Measurements from ENCODE around the gene PHOSPHO2.
"Not testable (repeated sequence)": the region's sequence is repeated elsewhere in the genome, so short reads cannot be mapped to it uniquely, and the experiment has no call there.

PHOSPHO2 gene

DNA sequence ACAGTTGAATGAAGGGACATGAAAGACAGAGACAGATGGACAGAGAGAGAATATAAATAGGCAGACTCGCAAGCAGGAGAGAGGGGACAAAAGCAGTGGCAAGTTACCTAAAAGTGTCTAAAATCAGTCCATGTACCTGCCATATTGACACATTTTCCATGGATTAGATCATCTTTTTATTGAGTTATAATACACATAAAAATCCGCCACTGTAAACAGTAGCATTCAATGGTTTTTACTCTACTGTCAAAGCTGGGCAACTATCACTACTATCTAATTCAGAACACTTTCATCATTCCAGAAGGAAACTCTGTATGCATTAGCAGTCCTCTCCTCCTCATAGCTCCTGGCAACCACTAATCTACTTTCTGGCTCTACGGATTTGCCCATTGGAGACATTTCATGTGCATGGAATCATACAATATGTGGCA, 10.1 kb upstream of the PHOSPHO2 start:
- DNase-seq: no peak

DNA sequence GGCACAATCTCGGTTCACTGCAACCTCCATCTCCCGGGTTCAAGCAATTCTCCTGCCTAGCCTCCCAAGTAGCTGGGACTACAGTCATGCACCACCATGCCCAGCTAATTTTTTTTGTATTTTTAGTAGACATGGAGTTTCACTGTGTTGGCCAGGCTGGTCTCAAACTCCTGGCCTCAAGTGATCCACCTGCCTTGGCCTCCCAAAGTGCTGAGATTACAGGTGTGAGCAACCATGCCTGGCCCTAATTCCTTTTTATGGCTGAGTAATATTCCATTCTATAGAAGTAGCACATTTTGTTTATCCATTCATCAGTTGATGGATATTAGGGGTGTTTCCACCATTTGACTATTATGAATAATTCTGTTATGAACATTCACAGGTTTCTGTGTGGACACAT, 9.6 kb upstream of the PHOSPHO2 start:
- DNase-seq: not testable (repeated sequence)

DNA sequence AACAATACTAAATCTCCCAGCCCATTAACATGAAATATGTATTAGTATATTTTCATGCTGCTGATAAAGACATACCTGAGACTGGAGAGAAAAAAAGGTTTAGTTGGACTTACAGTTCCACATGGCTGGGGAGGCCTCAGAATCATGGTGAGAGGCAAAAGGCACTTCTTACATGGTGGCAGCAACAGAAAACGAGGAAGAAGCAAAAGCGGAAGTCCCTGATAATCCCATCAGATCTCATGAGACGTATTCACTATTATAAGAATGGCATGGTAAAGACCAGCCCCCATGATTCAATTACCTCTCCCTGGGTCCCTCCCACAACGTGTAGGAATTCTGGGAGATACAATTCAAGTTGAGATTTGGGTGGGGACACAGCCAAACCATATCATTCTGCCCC, 7.4 kb upstream of the PHOSPHO2 start:
- not testable (repeated sequence) for DNase-seq

DNA sequence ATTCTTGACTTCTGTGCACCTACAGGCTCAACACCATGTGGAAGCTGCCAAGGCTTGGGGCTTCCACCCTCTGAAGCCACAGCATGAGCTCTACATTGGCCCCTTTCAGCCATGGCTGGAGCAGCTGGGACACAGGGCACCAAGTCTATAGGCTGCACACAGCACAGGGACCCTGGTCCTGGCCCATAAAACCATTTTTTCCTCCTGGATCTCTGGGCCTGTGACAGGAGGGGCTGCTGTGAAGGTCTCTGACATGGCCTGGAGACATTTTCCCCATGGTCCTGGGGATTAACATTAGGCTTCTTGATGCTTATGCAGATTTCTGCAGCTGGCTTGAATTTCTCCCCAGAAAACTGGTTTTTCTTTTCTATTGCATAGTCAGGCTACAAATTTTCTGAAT, 6.3 kb upstream of the PHOSPHO2 start:
- not testable (repeated sequence) for DNase-seq

DNA sequence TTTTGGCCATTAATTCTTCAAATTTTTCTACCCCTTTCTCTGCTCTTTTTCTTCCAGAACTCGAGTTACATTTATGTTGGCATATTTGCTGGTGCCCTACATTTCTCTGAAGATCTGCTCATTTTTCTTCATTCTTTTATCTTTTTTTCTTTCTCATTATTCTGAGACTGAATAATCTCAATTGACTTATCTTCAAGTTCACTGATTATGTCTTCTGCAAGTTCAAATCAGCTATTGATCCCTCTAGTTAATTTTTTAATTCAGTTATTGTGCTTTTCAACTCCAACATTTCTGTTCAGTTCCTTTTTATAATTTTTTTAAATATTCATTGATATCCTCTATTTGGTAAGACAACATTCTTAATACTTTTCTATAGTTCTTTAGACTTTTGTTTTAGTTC, 3.3 kb upstream of the PHOSPHO2 start:
- no peak for DNase-seq

DNA sequence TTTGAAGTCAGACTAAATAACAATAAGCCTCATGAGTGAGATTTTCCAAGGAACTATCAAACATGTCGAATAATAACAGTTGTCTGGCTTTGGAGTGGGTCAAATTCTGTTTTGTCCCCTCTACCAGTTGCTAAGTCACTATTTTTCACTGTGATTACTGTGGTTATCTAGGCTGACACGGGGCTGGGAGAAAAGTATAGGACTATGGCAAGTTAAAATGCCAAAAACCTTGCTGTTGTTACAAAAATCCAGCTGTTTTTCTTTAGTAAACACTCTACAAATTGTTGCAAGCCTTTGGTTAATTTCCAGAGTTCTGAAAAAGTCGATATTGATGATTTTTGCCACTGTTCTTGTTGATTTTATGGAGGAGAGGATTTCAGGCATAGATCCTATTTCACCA, 1.6 kb upstream of the PHOSPHO2 start:
- DNase-seq: no peak

DNA sequence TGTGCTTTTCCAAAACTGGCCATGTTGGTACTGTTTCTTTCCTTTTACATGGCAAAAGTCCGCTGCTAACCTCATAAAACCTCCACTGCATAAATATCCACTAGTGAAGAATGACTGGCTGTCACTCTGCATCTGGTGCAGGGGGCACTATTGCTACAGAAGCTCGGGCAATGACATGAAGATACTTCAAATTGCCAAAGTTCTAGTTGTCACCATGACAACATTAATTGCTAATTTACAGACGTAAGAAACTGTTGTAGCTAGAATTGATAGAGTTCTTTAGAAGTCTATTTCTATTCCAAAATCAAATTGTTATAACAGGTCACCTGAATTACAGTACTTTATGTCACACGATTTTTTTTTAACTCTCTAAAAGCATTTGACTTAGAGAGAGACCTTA, 909 bp upstream of the PHOSPHO2 start:
- DNase-seq: peak in 1 of 5 donors; percentile 7

DNA sequence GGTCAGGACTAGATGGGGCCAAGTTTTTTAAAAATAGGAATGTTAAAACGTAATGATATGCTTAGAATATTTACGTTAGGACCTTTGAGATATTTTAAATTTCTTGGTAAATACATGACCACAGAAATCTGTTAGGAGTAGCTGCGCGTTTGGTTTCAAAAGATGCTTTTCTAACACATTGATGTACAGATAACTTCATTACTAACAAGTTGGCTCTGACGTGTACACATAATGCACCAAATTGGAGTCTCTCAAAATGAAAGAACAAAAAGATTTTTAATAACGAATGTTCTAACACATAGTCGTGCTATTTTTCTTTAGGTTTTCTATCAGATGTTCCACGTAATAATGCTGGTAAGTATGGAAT, 608 bp downstream of the PHOSPHO2 start:
- DNase-seq: no peak

DNA sequence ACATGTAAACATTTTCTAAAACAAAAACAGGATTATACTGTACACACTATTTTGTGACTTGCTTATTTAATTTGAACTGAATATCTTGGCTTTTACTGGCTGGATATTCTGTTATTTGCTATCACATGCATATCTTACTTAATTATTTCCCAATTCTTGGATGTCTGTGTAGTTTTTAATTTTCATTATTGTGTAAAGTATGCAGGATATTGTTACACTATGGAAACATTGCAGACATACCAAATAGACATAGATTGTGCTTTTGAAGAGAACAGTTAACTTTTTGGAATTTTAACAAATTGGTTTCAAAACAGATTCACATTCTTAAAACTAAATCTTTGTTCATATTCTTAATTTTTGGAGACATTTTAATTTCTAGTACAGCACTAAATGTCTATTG, 2.1 kb downstream of the PHOSPHO2 start:
- DNase-seq: no peak

DNA sequence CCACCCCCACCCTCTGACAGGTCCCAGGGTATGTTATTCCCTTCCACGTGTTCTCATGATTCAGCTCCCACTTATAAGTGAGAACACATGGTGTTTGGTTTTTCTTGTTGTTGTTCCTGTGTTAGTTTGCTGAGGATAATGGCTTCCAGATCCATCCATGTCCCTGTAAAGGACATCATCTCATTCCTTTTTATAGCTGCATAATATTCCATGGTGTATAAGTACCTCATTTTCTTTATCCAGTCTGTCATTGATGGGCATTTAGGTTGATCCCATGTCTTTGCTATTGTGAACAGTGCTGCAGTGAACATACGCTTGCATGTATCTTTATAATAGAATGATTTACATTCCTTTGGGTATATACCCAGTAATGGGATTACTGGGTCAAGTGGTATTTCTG, 4.9 kb downstream of the PHOSPHO2 start:
- DNase-seq: not testable (repeated sequence)

DNA sequence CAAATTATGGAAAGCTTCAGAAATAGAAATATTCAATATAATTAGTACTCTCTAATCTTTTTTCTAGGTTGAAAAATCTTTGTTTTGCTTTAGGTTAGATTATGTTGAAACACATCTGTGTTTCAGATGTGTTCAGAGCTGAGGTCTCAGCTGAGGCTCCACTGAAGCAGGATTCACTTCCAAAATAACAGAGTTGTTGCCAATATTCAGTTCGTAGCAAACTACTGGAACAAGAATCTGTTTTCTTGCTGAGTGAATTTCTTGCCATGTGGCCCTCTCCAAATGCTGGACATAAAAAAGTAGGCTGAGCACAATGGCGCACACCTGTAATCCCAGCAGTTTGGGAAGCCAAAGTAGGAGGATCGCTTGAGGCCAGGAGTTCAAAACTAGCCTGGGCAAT, 8.7 kb downstream of the PHOSPHO2 start:
- no peak for DNase-seq

DNA sequence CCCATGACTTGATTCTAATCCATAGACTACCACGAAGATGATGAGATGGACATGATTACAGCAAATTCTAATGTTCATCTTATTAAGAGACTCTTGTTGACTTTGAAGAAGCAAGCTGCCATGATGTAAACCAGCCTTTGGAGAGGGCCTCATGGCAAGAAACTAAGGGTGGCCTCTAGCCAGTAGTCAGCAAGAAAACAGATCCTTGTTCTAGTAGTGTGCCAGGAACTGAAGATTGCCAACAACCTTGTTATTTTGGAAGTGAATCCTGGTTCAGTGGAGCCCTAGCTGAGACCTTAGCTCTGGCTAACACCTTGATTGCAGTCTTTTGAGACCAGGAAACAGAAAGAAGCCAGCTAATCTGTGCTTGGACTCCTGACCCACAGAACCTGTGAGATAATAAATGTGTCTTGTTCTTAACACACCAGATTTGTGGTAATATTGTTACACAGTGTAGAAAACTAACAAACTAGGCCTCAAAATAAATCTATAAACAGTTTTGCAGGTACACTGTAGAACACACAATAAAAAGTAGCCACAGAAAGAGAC, 10.0 kb downstream of the PHOSPHO2 start:
- DNase-seq: no peak

DNA sequence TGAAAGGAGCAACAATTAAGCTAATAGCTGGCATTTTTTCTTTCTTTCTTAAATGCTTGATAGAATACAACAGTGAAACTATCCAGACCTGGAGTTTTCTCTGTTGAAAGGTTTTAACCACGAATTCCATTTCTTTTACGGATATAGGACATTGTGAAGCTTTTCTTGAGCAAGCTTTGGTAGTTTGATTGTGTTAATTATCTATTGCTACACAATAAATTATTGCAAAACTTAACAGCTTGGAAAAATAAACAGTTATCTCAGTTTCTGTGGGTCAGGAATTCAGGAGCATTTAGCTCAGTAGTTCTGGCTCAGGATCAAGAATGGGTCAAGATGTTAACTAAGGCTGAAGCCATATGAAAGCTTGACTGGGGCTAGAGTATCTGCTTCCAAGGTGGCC, 11.7 kb downstream of the PHOSPHO2 start:
- no peak for DNase-seq

DNA sequence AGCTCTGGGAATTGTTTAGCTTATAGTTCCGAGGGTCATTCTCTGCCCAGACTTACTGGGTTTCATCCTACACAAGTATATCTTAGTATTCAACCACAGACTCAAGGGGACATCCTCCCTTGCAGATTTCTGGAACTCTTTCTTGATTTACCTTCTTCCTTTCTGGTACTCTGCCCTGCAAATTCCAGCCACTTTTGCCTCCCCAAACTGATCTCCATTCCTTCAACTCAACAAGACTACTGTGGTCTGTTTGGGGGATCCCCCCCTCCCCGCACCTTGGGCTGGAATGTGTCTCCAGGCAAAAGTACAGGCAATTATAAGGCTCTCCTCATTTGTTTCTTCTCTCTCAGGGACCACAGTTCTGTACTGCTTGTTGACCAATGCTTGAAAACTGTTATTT, 13.4 kb downstream of the PHOSPHO2 start:
- DNase-seq: no peak

DNA sequence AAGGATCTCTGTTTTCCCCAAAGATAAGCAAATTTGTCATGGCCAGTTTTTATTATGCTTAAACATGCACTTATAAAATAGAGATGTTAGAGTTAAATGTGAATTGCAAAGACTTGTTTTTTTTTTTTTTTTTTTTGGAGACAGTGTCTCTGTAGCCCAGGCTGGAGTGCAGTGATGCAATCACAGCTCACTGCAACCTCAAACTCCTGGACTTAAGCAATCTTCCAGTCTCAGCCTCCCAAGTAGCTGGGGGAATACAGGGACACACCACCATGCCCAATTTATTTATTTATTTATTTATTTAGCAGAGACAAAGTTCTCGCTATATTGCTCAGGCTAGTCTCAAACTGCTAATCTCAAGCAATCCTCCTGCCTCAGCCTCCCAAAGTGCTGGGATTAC, 15.1 kb downstream of the PHOSPHO2 start:
- DNase-seq: no peak

DNA sequence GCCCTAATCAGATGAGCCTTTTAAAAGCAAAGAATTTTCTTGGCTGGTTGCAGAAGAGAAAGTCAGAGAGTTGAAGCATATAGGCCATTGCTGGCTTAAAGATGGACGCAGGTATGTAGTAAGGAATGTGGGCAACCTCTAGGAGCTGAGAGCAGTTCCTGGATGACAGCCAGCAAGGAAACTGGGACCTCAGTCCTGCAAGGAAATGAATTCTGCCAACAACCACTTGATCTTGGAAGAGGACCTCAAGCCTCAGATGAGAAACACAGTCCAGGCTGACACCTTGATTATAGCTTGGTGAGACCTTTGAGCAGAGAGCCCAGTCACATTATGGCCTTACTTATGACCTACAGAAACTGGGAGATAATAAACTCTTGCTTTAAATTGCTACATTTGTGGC, 15.7 kb downstream of the PHOSPHO2 start:
- DNase-seq: no peak

DNA sequence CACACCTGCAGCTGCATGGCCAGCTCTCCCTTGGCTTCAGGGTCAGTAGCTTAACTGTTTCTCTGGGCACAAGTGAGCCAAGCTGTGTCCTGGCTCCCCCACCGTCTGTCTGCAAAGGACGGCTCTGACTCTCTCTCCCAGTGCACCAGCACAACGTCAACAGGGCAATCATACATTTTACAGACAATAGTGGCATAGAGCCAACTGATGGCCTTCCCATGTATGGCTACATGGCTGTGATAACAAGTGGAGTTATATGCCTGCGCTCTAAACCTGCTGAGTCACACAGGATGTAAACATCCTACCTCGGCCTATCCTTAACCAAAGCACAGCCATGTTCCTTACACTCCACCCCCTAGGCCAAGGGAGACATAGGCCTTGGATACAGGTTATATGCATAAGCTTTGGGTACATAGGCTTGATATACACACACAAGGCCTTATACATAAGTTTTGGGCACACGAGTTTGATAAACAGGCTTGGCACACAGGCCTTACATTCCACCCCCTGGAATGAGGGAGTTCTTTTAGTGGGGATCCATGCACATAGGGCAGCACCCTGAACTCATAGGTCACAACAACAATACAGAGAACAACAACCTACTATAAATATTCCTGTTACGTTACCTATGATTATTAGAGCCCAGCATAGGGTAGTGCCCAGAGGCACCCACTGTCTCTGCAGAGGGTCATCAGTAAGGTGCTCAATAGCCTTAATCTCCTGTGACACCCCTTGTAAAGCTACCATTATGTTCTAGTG, 17.7 kb downstream of the PHOSPHO2 start:
- DNase-seq: no peak

DNA sequence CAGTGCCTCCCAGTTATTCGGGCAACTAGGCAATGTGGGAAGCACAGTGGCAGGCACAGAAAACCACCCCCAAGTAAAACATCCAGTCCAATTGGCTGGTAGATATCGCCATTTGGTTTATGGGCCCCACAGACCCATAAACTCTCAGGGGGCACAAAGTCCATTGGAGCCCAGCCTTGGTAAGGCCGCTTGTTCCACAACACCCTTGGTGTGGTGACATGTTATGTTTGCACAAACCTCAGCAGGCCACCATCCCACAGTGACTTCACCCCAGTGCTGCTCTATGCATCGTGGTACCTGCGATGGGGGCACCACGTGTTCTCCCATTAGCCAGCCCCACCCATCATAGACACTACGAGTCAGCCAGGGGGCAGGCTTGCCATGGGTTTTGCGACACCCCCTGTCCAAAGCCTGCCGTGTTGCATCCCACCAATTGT, 18.5 kb downstream of the PHOSPHO2 start:
- DNase-seq: no peak

DNA sequence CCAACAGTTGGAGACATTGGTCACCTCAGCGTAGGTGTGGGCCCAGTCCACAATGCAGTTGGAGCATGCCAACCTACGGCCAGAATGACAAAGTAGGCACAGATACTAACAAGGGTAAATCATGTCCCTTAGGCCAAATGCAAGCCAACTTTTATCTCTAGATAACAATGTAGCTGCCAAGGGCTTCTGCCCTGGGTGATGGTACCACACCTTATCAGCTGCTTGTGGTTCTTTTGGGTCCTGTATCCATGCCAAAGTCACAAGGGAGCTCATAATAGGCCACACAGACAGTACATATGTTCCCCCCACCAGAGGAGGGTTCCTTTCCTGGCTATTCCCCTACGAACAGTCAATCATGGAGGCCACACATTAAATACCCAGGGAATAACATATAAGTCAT, 19.1 kb downstream of the PHOSPHO2 start:
- DNase-seq: no peak

DNA sequence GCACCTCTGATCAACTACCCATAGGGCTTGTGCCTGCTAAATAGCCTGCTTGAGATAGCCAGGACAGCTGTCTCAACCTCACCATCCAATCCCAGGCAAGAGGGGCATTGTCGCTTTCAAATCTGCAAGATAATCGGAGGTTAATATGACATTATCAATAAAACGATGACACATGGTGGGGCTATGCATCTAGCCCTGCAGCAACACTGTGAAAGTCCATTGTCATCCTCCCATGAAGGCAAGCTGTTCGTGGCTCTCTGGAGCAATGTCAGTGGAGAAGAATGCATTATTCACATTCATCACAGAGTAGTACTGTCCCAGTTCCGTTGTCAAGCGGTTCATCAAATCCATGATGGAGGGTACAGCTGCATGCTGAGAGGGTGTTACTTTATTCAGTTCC, 20.4 kb downstream of the PHOSPHO2 start:
- no peak for DNase-seq

DNA sequence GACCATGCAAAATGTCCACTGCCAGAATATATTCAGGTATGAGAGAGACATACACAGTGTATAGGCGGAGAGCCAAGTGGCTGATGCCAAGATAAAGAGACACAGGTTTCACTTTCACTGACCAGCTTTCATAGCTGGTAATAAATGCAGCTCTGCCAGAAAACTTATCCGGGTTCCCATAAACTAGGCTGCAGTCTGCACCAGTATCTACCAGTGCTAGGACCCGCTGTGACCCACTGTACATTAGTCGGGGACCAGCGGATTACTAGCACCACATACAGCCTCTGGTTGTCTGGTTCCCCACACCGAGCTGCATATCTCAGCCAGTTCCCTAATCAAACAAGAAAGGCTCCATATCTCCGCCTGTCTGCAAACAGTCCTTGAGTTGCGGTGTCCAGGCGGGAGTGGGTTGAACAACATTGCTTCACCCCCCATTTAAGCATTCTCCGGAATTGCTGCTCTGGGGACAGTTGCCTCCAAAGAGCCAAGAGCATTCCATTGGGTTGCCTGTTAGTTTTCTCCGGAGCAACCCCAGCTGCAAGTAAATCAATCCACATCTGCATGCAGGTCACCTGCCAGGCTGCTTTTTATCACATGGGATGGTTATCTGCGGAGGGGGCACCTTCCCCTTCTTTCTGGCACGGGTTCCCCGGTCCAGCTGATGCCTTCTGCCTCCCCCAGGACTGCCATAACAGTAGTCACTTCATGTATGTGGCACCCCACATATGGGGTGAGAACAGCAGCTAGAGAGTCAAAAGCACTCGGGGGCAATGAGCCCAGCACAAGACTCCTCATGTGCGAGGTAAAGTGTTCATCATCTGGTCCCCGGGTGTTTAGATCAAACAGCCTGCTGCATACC, 21.3 kb downstream of the PHOSPHO2 start:
- DNase-seq: no peak

DNA sequence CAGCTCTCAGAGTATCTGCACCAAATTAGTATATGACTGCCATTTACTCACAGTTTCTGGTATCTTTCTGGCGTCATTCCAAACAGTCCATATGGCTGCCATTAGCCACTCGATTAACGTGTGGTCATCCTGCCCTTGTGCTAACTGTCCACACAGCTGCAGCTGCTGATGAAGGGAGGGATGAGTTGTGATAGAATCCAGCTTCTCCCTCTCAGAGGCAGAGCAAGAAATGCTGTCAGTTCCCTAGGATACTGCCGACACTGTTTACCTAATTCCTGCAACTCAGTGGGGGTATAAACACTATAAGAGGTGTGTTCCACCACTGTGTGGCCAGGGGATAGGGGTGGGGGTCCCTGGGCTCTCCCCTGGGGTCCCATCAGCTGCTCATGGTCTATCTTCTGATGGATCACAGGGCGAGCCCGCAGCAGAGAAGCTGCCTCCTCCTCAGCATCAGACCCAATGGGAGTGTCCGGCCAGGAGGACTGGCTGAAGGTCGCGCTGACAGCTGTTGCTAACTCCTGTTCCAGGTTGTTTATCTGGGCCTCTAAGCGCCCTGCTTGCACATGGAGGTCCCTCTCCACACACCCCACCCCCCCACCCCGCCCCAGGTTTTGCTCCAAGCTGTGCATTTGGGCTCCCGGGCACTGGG, 22.1 kb downstream of the PHOSPHO2 start:
- no peak for DNase-seq

DNA sequence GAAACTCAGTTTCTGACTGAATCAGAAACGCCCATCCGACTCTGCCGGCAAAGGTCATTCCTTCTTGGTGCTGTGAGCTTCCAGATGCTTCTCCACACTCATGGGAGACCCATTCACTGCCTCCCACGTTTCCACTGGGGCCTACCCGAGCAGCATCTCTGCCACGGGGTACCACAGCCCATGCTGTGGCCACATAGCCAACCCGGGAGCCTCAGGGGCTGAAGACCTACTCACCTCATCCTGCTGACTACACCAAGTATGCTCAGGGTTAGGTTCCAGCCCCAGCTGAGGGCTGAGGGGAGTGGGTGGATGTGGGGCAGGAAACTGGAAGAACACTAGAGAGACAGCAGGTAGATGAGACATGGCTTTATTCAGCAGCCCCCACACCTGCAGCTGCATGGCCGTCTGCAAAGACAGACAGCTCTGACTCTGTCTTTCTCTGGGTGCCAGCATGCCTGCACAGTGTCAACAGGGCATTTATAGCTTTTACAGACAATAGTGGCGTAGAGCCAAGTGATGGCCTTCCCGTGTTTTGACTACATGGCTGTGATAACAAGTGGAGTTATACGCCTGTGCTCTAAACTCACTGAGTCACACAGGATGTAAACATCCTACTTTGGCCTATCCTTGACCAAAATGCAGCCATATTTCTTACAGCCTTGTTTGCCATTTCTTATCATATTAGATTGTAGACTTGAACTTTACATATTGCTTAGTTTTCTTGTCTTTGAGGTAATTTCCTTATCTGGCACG, 22.8 kb downstream of the PHOSPHO2 start:
- no peak for DNase-seq
